Nephron progenitor cell (in vitro differentiated cells): Measurements from ENCODE around the gene EPAS1.

Experiments
- DNase-seq: peaks from one replicate; pipeline ENCODE4 v3.0.0; 2021
- H3K27ac Mint-ChIP-seq: 2 replicates; pipeline ENCODE4 v1.8.0; 2021; ENCODE audit warnings: mild to moderate bottlenecking, moderate library complexity, mixed read lengths
- H3K27me3 Mint-ChIP-seq: 2 replicates; pipeline ENCODE4 v1.8.0; 2021; ENCODE audit warnings: mild to moderate bottlenecking, low read depth, mixed read lengths; ENCODE audit not compliant: poor library complexity
- H3K36me3 Mint-ChIP-seq: 2 replicates; pipeline ENCODE4 v1.8.0; 2021; ENCODE audit warnings: low read depth, mixed read lengths
- H3K4me1 Mint-ChIP-seq: 2 replicates; pipeline ENCODE4 v1.8.0; 2021; ENCODE audit warnings: mixed read lengths
- H3K4me3 Mint-ChIP-seq: 2 replicates; pipeline ENCODE4 v1.8.0; 2021; ENCODE audit warnings: mild to moderate bottlenecking, moderate library complexity, mixed read lengths
- H3K9me3 Mint-ChIP-seq: 2 replicates; pipeline ENCODE4 v1.8.0; 2021; ENCODE audit warnings: mild to moderate bottlenecking, moderate library complexity, mixed read lengths
- TF ChIP-seq, protein P1 (sequence below): fragments of 200-600 bp; sonication (generic); IDR thresholded peaks from 2 replicates; pipeline ENCODE4 v1.5.0; 2021; ENCODE audit warnings: antibody characterized with exemption

EPAS1 gene

DNA sequence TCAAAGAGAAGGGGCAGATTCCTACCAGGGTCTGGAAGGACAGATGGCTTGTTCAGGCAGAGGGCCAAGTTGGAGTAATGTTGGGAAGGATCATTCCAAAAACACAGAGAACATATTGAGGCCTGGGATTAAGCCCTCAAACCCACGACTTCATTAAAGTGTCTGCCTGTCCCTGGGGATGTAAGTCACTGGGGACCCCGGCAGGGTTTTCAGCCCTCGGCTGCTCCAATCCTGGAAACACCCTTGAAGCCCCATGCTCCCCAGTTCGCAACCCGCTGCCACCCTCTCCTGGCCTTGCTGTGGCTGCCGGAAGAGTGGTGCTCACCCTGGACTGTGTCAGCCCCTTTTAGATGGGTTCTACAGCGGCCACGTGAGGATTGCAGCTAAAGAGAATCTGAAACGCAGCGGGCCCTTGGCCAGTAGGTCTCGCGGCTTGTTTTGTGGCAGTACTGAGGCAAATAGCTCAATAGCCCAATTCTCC is 79.9 kb downstream of the EPAS1 start:
- Mint-ChIP-seq H3K27ac (no peak overlapping the region), H3K36me3 (no peaks in the 10 kb centered on the region), H3K4me1 (peaks cover 8% of the 10 kb centered on the region), H3K27me3 (peaks cover 5% of the 10 kb centered on the region), H3K9me3 (peaks cover 8% of the 10 kb centered on the region), H3K4me3 (no peak overlapping the region)
- DNase-seq = no peak
- TF ChIP-seq, protein P1, sequence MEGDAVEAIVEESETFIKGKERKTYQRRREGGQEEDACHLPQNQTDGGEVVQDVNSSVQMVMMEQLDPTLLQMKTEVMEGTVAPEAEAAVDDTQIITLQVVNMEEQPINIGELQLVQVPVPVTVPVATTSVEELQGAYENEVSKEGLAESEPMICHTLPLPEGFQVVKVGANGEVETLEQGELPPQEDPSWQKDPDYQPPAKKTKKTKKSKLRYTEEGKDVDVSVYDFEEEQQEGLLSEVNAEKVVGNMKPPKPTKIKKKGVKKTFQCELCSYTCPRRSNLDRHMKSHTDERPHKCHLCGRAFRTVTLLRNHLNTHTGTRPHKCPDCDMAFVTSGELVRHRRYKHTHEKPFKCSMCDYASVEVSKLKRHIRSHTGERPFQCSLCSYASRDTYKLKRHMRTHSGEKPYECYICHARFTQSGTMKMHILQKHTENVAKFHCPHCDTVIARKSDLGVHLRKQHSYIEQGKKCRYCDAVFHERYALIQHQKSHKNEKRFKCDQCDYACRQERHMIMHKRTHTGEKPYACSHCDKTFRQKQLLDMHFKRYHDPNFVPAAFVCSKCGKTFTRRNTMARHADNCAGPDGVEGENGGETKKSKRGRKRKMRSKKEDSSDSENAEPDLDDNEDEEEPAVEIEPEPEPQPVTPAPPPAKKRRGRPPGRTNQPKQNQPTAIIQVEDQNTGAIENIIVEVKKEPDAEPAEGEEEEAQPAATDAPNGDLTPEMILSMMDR = no peak

- no peaks in the 10 kb centered on the region for H3K36me3 Mint-ChIP-seq
- peaks cover 4% of the 10 kb centered on the region for H3K9me3 Mint-ChIP-seq
- no peak overlapping the region for H3K27ac Mint-ChIP-seq
- no peak overlapping the region for H3K4me3 Mint-ChIP-seq
- peaks cover 8% of the 10 kb centered on the region for H3K4me1 Mint-ChIP-seq
- TF ChIP-seq, protein P1 = no peak
- H3K27me3 Mint-ChIP-seq = peaks cover 5% of the 10 kb centered on the region
- DNase-seq = no peak
Observed at GRCh38 chr2:46377666-46378560, 80.7 kb downstream of the EPAS1 start.

- no peaks in the 10 kb centered on the region for H3K9me3 Mint-ChIP-seq
- H3K27me3 Mint-ChIP-seq = peaks cover 5% of the 10 kb centered on the region
- TF ChIP-seq, protein P1 = no peak
- H3K4me1 Mint-ChIP-seq = peaks cover 8% of the 10 kb centered on the region
- H3K4me3 Mint-ChIP-seq = no peak overlapping the region
- no peak for DNase-seq
- no peak overlapping the region for H3K27ac Mint-ChIP-seq
- no peaks in the 10 kb centered on the region for H3K36me3 Mint-ChIP-seq
Observed at GRCh38 chr2:46378616-46379015, 81.4 kb downstream of the EPAS1 start.

- Mint-ChIP-seq H3K36me3 (no peaks in the 10 kb centered on the region), H3K4me1 (peaks cover 8% of the 10 kb centered on the region), H3K4me3 (no peak overlapping the region), H3K27ac (no peak overlapping the region), H3K27me3 (peaks cover 5% of the 10 kb centered on the region), H3K9me3 (no peaks in the 10 kb centered on the region)
- TF ChIP-seq, protein P1 = no peak
- DNase-seq = no peak
Observed at GRCh38 chr2:46379213-46380037, 82.2 kb downstream of the EPAS1 start.

DNA sequence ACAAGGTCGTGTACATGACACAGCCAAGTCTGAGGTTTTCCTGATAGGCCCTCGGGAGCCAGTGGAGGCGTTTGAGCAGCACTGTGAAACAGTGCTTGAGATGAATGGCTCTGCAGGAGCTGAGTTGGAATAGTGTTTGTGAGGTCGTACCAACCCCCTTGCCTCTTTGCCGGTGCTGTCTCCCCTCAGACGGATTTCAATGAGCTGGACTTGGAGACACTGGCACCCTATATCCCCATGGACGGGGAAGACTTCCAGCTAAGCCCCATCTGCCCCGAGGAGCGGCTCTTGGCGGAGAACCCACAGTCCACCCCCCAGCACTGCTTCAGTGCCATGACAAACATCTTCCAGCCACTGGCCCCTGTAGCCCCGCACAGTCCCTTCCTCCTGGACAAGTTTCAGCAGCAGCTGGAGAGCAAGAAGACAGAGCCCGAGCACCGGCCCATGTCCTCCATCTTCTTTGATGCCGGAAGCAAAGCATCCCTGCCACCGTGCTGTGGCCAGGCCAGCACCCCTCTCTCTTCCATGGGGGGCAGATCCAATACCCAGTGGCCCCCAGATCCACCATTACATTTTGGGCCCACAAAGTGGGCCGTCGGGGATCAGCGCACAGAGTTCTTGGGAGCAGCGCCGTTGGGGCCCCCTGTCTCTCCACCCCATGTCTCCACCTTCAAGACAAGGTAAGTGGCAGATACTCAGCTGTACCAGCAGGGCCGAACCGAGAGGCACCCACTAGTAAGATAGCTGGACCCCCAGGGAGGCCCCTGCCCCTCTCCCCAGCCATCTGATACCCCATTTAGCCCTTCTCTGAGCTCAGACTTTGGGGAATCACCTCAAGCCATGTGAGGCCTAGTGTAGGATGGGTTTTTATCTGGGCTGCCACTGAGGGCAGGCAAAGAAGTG is 83.1 kb downstream of the EPAS1 start:
- TF ChIP-seq, protein P1 = no peak
- no peak overlapping the region for H3K27ac Mint-ChIP-seq
- H3K4me1 Mint-ChIP-seq = peaks cover 8% of the 10 kb centered on the region
- H3K27me3 Mint-ChIP-seq = peaks cover 5% of the 10 kb centered on the region
- H3K4me3 Mint-ChIP-seq = no peak overlapping the region
- no peaks in the 10 kb centered on the region for H3K9me3 Mint-ChIP-seq
- no peaks in the 10 kb centered on the region for H3K36me3 Mint-ChIP-seq
- DNase-seq = no peak
